Pancreas (tissue), 10 donors: Measurements from ENCODE around the gene MPDU1. TPM values are rescaled to one million over a fixed set of nuclear protein-coding genes. Genes with fewer than 3 reads are reported as not detected.

ENCODE experiments used
- ATAC-seq, 4 donors: fragments of 200-7000 bp; cut with Tn5 transposase; one replicate each; pipeline versions ENCODE4 v1.8.0 to v1.9.1; 2020; ENCODE audit warnings: mild to moderate bottlenecking in 4 of 4, moderate library complexity in 4 of 4
- DNase-seq, 6 donors: peaks; one replicate each; pipeline ENCODE4 v3.0.0-alpha.2; 2020
- FAIRE-seq: peaks from 2 replicates; lab custom pipeline; 2012; peaks lifted over from hg19 to GRCh38; lab: Jason Lieb, UNC
- H3K27ac ChIP-seq, 4 donors: fragments of 200-600 bp; sonication (generic); 1 replicate in 3 of 4; 2 replicates in 1 of 4; pipeline versions ENCODE4 v1.5.0 to v1.8.0; 2020
- H3K27me3 ChIP-seq, 4 donors: fragments of 200-600 bp; one replicate each; pipeline ENCODE4 v1.8.0; 2021
- H3K36me3 ChIP-seq, 3 donors: fragments of 200-600 bp; sonication (generic) in 1 of 3; one replicate each; pipeline versions ENCODE4 v1.5.0 to v1.8.0; 2020 to 2021
- H3K4me1 ChIP-seq, 3 donors: fragments of 200-600 bp; one replicate each; pipeline ENCODE4 v1.8.0; 2021
- H3K4me3 ChIP-seq, 4 donors: fragments of 200-600 bp; sonication (generic) in 2 of 4; one replicate each; pipeline versions ENCODE4 v1.5.0 to v1.8.0; 2020 to 2021
- H3K9me3 ChIP-seq, 4 donors: fragments of 200-600 bp; one replicate each; pipeline ENCODE4 v1.8.0; 2021
- WGBS, 2 donors: extraction: QIAGEN DNeasy Blood & Tissue Kit; methylation state at CpG; one replicate each; pipeline ENCODE4 v1.1.7; 2013; 5-methylcytosine and 5-hydroxymethylcytosine counted together
- intact Hi-C, 3 donors: fragments of 100-400 bp; cut with DNase I; formaldehyde crosslinking; loops; one replicate each; pipeline versions ENCODE4 v1.11.1 to v1.14.2; 2022
- polyA plus RNA-seq, 2 donors: library from polyadenylated mRNA; stranded (reverse); fragments of 200-250 nt; gene quantifications; one replicate each; pipeline ENCODE4 v1.2.3, GENCODE V29; 2013
- total RNA-seq, 6 donors: library from RNA; stranded (reverse); fragmentation: NEBNext Ultra II Directional in 4 of 6; extraction: Animal tissue kit (Norgen Biotek cat#: 25700) in 4 of 6; gene quantifications; one replicate each; pipeline versions ENCODE4 v1.2.1 to v1.2.4, GENCODE V29; 2021 to 2023
- TF ChIP-seq, protein P1 (sequence below), 4 donors: fragments of 200-600 bp; sonication (generic) in 3 of 4; IDR thresholded peaks; one replicate each; pipeline versions ENCODE4 v1.5.0 to v1.8.0; 2021; ENCODE audit warnings: antibody characterized with exemption in 4 of 4
- donor health status: healthy with polysubstance abuse.
- donor health status: DM: no; HTN: no; CAD: no; lungs with moderate emphysema.
- donor health status: DM: no; HTN: no; CAD: no.
- donor health status: control.
- donor health status: control.
- donor health status: Bipolar disorder and iron deficiency.
- donor health status: DM: yes; HTN: yes; CAD: no.
- donor health status: DM: no; HTN: no; CAD: no.
- donor health status: DM: no; HTN: no; CAD: no.
- donor health status: DM: yes; HTN: yes; CAD: no.

The MPDU1 gene
- total and polyA plus RNA-seq, 8 donors, result 12.3 to 48.2 (median 20.7) TPM

DNA sequence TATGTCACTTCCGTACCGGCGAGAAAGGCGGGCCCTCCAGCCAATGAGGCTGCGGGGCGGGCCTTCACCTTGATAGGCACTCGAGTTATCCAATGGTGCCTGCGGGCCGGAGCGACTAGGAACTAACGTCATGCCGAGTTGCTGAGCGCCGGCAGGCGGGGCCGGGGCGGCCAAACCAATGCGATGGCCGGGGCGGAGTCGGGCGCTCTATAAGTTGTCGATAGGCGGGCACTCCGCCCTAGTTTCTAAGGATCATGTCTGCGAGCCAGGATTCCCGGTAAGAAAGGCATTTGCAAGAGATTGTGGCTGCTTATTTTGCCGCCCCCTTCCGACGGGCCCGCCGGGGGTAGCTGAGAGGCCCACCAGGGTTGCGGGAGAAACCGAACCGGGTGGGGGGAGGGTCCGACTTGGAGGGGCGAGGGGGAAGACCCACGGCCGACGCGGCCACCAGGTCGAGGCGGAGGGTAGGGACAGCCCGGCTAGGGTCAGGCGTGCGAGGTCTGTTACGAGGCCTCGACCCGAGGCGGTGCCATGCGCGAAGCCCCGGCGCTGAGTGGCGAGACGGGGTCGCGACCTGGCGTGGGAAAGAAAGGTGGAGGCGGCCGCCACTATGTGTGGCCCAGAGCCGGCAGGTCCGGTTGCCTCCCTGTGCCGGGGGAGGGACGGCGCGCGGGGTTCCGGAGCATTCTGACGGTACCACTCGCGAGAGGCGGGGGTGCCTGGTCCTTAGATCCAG lies 10.9 kb upstream of the MPDU1 start:
- TF ChIP-seq, protein P1, sequence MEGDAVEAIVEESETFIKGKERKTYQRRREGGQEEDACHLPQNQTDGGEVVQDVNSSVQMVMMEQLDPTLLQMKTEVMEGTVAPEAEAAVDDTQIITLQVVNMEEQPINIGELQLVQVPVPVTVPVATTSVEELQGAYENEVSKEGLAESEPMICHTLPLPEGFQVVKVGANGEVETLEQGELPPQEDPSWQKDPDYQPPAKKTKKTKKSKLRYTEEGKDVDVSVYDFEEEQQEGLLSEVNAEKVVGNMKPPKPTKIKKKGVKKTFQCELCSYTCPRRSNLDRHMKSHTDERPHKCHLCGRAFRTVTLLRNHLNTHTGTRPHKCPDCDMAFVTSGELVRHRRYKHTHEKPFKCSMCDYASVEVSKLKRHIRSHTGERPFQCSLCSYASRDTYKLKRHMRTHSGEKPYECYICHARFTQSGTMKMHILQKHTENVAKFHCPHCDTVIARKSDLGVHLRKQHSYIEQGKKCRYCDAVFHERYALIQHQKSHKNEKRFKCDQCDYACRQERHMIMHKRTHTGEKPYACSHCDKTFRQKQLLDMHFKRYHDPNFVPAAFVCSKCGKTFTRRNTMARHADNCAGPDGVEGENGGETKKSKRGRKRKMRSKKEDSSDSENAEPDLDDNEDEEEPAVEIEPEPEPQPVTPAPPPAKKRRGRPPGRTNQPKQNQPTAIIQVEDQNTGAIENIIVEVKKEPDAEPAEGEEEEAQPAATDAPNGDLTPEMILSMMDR (IDR thresholded peaks at IDR 0.05), result no peak
- peak; percentile 88 to 95 (median 88) for ATAC-seq
- Histone ChIP-seq H3K27ac (peak overlapping the region; percentile 82 to 95 (median 92)), H3K27me3 (no peaks in the 10 kb centered on the region), H3K4me1 (peaks cover 7 to 29% (median 10%) of the 10 kb centered on the region in 3 donors), H3K4me3 (peak overlapping the region; percentile 84 to 99 (median 93)), H3K36me3 (peaks cover 19 to 48% (median 45%) of the 10 kb centered on the region in 3 donors), H3K9me3 (no peaks in the 10 kb centered on the region)
- 1% methylated on average over 73 of the region's 73 CpGs for WGBS, 2 donors
- FAIRE-seq, result peak; percentile 97
- peak; percentile 98 to 100 (median 100) for DNase-seq
- intact Hi-C loops, result no loop called here

GRCh38 chr17:7573324-7574080 lies 10.2 kb upstream of the MPDU1 start:
- 0 to 1% methylated on average over 54 to 71 of the region's 71 CpGs for WGBS, 2 donors
- no peaks in the 10 kb centered on the region for H3K27me3 ChIP-seq
- DNase-seq, result peak; percentile 85 to 94 (median 87)
- no peak for FAIRE-seq
- peak overlapping the region; percentile 84 to 99 (median 93) for H3K4me3 ChIP-seq
- TF ChIP-seq, protein P1 (IDR thresholded peaks at IDR 0.05), result no peak
- H3K4me1 ChIP-seq, result peaks cover 7 to 30% (median 10%) of the 10 kb centered on the region in 3 donors
- intact Hi-C loops, result no loop called here
- no peaks in the 10 kb centered on the region for H3K9me3 ChIP-seq
- peak; percentile 64 to 74 (median 68) for ATAC-seq
- peaks cover 23 to 54% (median 50%) of the 10 kb centered on the region in 3 donors for H3K36me3 ChIP-seq
- H3K27ac ChIP-seq, result peak overlapping the region; percentile 82 to 95 (median 92)

DNA sequence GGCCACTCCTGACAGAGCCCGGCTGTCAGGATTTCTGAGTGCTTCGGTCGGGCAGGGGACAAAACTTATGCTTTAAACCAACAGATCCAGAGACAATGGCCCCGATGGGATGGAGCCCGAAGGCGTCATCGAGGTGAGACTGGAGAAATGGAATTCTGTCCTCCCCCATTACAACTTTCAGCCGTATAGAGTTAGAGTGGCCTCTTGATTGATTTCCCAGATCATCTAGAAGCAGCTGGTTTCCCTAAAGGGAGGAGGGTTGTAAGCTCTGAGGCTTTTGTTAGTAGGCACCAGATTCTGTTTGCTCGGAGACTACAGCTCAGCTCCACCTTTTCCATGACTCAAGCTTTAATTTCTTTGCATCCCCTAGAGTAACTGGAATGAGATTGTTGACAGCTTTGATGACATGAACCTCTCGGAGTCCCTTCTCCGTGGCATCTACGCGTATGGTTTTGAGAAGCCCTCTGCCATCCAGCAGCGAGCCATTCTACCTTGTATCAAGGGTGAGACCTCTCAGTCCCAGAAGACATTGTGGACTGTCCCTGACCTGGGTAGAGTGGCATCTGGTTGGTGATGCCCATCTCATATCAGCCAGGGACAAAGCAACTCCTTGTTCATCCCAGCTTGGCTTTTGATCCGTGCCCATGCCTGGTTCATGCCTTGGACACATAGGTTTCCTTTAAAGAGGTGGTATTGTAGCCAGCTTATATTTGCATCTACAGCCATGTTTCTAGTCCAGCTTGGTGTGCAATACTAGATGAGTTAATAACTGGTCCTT lies 9.3 kb upstream of the MPDU1 start:
- no peak for FAIRE-seq

DNA sequence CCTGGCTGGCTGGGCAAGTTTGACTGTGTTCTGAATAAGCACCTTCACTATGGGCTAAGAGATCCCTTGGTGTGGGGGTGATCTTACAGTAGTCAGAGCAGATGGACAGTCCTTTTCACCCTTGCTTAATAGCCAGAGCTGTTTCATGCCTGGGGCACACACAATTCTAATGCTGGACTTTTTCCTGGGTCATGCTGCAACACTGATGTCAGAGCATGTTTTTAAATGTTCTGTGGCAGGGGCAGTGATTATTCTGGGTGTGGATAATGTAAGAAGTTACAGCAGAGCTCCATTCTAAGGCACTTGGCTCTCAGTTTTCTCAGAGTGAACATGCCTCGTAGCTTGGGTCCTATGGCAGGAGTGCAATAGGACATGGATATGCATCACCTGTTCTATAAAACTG lies 8.2 kb upstream of the MPDU1 start:
- WGBS, 2 donors, result 63 to 91% methylated on average over 1 of the region's 1 CpG
- intact Hi-C loops, result no loop called here
- no peak for DNase-seq
- peak overlapping the region in 1 of 4 donors; percentile 88 for H3K4me3 ChIP-seq
- FAIRE-seq, result no peak
- TF ChIP-seq, protein P1 (IDR thresholded peaks at IDR 0.05), result no peak
- no peaks in the 10 kb centered on the region for H3K9me3 ChIP-seq
- ATAC-seq, result no peak
- H3K27ac ChIP-seq, result no peak overlapping the region
- no peaks in the 10 kb centered on the region for H3K27me3 ChIP-seq
- peaks cover 23 to 48% (median 46%) of the 10 kb centered on the region in 3 donors for H3K36me3 ChIP-seq
- H3K4me1 ChIP-seq, result peaks cover 7 to 36% (median 10%) of the 10 kb centered on the region in 3 donors

More for the DNA sequence above, 9.3 kb upstream of the MPDU1 start:
- no peak for ATAC-seq
- WGBS, 2 donors, result 20 to 24% methylated on average over 15 of the region's 15 CpGs
- TF ChIP-seq, protein P1 (IDR thresholded peaks at IDR 0.05), result no peak
- Histone ChIP-seq H3K4me3 (peak overlapping the region; percentile 84 to 99 (median 93)), H3K4me1 (peaks cover 7 to 30% (median 10%) of the 10 kb centered on the region in 3 donors), H3K9me3 (no peaks in the 10 kb centered on the region), H3K36me3 (peaks cover 23 to 54% (median 50%) of the 10 kb centered on the region in 3 donors), H3K27me3 (no peaks in the 10 kb centered on the region), H3K27ac (peak overlapping the region; percentile 82 to 95 (median 92))
- intact Hi-C loops, result no loop called here
- no peak for DNase-seq
